Spleen (tissue), 11 donors: ENCODE results near the gene SYNPR. TPM values are rescaled to one million over a fixed set of nuclear protein-coding genes. Genes with fewer than 3 reads are reported as not detected.

ENCODE experiments used
- DNase-seq: peaks from one replicate; pipeline ENCODE4 v3.0.0-alpha.2; 2020
- H3K27ac ChIP-seq, 8 donors: fragments of 200-600 bp; sonication (generic) in 7 of 8; 1 replicate in 4 of 8; 2 replicates in 4 of 8; pipeline versions ENCODE4 v1.5.0 to v1.8.0; 2016 to 2021; ENCODE audit warnings: inconsistent platforms in 4 of 8, mild to moderate bottlenecking in 4 of 8, moderate library complexity in 1 of 8
- H3K27me3 ChIP-seq, 7 donors: fragments of 200-600 bp; sonication (generic) in 6 of 7; replicated peaks in 1 of 7; 1 replicate in 4 of 7; 2 replicates in 3 of 7; pipeline versions ENCODE4 v1.5.0 to v1.8.0; 2016 to 2021; ENCODE audit warnings: inconsistent platforms in 3 of 7, mild to moderate bottlenecking in 1 of 7
- H3K36me3 ChIP-seq, 6 donors: fragments of 200-600 bp; sonication (generic) in 5 of 6; 1 replicate in 4 of 6; 2 replicates in 2 of 6; pipeline versions ENCODE4 v1.5.0 to v1.8.0; 2016 to 2021; ENCODE audit warnings: inconsistent platforms in 2 of 6
- H3K4me1 ChIP-seq, 6 donors: fragments of 200-600 bp; sonication (generic) in 5 of 6; 1 replicate in 3 of 6; 2 replicates in 3 of 6; pipeline versions ENCODE4 v1.5.0 to v1.8.0; 2016 to 2021; ENCODE audit warnings: inconsistent platforms in 3 of 6
- H3K4me3 ChIP-seq, 8 donors: fragments of 200-600 bp; sonication (generic) in 7 of 8; 1 replicate in 4 of 8; 2 replicates in 4 of 8; pipeline versions ENCODE4 v1.5.0 to v1.8.0; 2016 to 2021; ENCODE audit warnings: inconsistent platforms in 4 of 8, mild to moderate bottlenecking in 4 of 8, moderate library complexity in 2 of 8
- H3K9me3 ChIP-seq, 8 donors: fragments of 200-600 bp; sonication (generic) in 7 of 8; 1 replicate in 4 of 8; 2 replicates in 4 of 8; pipeline versions ENCODE4 v1.5.0 to v1.8.0; 2016 to 2021; ENCODE audit warnings: inconsistent platforms in 4 of 8
- POLR2A ChIP-seq, 3 donors: fragments of 450-650 bp; IDR thresholded peaks; one replicate each; pipeline ENCODE4 v1.5.1; 2017; ENCODE audit warnings: antibody characterized with exemption in 3 of 3, mild to moderate bottlenecking in 1 of 3
- POLR2AphosphoS5 ChIP-seq, 3 donors: sonication (generic); formaldehyde crosslinking; IDR thresholded peaks; one replicate each; pipeline ENCODE4 v1.5.1; 2017; ENCODE audit warnings: antibody characterized with exemption in 3 of 3
- WGBS, 5 donors: extraction: QIAGEN DNeasy Blood & Tissue Kit in 3 of 5; methylation state at CpG; one replicate each; pipeline versions ENCODE4 v1.1.5 to v1.1.7; 2013 to 2018; 5-methylcytosine and 5-hydroxymethylcytosine counted together
- intact Hi-C: fragments of 100-400 bp; cut with DNase I; formaldehyde crosslinking; loops from one replicate; pipeline ENCODE4 v1.15.0; 2023; ENCODE audit warnings: low total_unique reads
- polyA plus RNA-seq, 3 donors: library from polyadenylated mRNA; stranded (reverse); fragments of 200-250 nt; gene quantifications; one replicate each; pipeline ENCODE4 v1.2.1, GENCODE V29; 2013
- total RNA-seq, 7 donors: library from RNA; depleted of rRNA in 3 of 7; stranded (reverse); fragments of >200 nt in 3 of 7; fragmentation: NEBNext Ultra II Directional in 4 of 7; extraction: Animal tissue kit (Norgen Biotek cat#: 25700) in 4 of 7; gene quantifications; one replicate each; pipeline versions ENCODE4 v1.1.0 to v1.2.1, GENCODE V29; 2016 to 2021
- TF ChIP-seq, protein P1 (sequence below), 11 experiments: fragments of 200-600 bp in 7 of 11; fragments of 450-650 bp in 4 of 11; sonication (generic) in 4 of 11; IDR thresholded peaks in 8 of 11; conservative IDR thresholded peaks in 3 of 11; 1 replicate in 7 of 11; 2 replicates in 4 of 11; pipeline versions ENCODE4 v1.4.0 to v1.8.0; 2016 to 2021; ENCODE audit warnings: antibody characterized with exemption in 11 of 11, inconsistent platforms in 4 of 11, mild to moderate bottlenecking in 1 of 11
- donor health status: healthy with polysubstance abuse.
- donor health status: DM: no; HTN: no; CAD: no; lungs with moderate emphysema.
- donor health status: DM: no; HTN: no; CAD: no.
- donor health status: Bipolar disorder and iron deficiency.
- donor health status: healthy.
- donor health status: DM: no; HTN: no; CAD: no.
- donor health status: DM: yes; HTN: yes; CAD: no.

SYNPR gene
- total and polyA plus RNA-seq, 10 donors, result not detected

DNA sequence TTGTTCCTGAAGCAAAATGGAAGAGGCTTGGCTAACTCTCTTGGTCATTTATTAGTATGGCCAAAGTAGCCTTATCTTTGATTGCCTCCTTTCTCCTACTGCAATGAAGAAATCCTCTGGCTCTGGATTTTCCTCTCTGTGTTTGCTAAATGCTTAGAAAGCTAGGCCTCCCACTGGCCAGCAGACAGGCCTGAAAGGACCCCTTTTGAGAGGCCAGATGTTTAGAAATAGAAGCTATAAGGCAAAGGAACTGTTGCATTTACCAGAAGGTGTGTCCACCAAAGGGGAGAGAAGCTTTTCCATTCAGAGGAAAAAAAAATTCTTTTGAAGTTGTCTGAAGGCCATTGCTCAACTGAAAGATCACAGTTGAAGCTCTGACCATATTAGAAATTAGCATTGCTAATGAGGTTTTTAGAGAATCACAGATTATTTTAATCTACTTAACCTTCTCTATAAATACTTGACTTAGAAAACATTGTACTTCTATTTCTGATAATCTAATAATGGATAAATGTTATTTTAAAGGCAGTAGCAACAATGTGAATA is 160.8 kb downstream of the SYNPR start:
- H3K9me3 ChIP-seq, result no peaks in the 10 kb centered on the region
- DNase-seq, result no peak
- TF ChIP-seq, protein P1, sequence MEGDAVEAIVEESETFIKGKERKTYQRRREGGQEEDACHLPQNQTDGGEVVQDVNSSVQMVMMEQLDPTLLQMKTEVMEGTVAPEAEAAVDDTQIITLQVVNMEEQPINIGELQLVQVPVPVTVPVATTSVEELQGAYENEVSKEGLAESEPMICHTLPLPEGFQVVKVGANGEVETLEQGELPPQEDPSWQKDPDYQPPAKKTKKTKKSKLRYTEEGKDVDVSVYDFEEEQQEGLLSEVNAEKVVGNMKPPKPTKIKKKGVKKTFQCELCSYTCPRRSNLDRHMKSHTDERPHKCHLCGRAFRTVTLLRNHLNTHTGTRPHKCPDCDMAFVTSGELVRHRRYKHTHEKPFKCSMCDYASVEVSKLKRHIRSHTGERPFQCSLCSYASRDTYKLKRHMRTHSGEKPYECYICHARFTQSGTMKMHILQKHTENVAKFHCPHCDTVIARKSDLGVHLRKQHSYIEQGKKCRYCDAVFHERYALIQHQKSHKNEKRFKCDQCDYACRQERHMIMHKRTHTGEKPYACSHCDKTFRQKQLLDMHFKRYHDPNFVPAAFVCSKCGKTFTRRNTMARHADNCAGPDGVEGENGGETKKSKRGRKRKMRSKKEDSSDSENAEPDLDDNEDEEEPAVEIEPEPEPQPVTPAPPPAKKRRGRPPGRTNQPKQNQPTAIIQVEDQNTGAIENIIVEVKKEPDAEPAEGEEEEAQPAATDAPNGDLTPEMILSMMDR (IDR thresholded peaks at IDR 0.05 in 8 of 11, conservative IDR thresholded peaks at IDR 0.05 in 3 of 11), result no peak
- TF ChIP-seq POLR2A (IDR thresholded peaks at IDR 0.05), result no peak
- no peak for TF ChIP-seq POLR2AphosphoS5 (IDR thresholded peaks at IDR 0.05)
- intact Hi-C loops, result no loop called here
- no peak overlapping the region for H3K27ac ChIP-seq
- H3K4me1 ChIP-seq, result no peaks in the 10 kb centered on the region
- H3K36me3 ChIP-seq, result no peaks in the 10 kb centered on the region
- H3K4me3 ChIP-seq, result no peak overlapping the region
- H3K27me3 ChIP-seq, result no peaks in the 10 kb centered on the region

DNA sequence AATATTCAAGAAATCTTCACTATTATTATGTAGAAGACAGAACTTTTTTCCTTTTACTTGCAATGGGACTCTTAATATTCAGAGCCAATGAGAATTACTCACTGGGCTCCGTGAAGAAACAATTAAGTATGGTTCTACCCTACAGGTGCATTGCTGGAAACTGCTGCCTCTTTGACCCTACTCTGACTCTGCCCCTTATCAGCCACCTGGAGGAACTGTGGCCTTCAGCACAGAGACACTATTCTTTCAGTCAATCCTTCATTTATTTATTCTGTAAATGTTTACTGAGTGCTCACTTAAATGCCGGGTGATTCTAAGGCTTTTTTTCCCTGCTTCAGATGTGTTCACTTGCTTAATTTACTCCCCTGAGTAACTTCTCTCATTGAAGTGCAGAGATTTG is 163.2 kb downstream of the SYNPR start:
- no peak overlapping the region for H3K27ac ChIP-seq
- no peaks in the 10 kb centered on the region for H3K4me1 ChIP-seq
- 57 to 64% (median 59%) methylated on average over 2 of the region's 2 CpGs for WGBS, 5 donors
- no peak for DNase-seq
- H3K4me3 ChIP-seq, result no peak overlapping the region
- no peak for TF ChIP-seq POLR2AphosphoS5 (IDR thresholded peaks at IDR 0.05)
- TF ChIP-seq POLR2A (IDR thresholded peaks at IDR 0.05), result no peak
- TF ChIP-seq, protein P1 (IDR thresholded peaks at IDR 0.05 in 8 of 11, conservative IDR thresholded peaks at IDR 0.05 in 3 of 11), result no peak
- H3K27me3 ChIP-seq, result no peaks in the 10 kb centered on the region
- H3K9me3 ChIP-seq, result no peaks in the 10 kb centered on the region
- intact Hi-C loops, result no loop called here
- H3K36me3 ChIP-seq, result no peaks in the 10 kb centered on the region

DNA sequence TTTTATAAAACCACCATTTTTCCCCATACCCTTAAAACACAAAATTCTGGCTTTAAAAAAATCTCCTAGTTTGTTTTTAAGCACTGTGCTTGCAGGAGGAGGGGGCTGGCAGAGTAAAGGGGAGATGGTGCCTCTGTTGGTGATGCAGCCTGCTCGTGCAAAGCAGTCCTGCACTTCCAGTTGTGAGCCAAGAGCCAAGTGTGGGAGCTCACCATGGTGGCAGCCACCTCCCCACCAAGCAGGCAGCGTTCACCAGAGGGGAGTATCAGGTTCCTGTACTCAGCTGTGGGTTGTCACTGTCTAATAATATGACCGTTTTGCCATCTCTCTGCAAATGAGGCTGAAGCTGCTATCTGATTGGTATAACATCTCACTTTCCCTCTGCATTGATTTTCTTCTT is 164.8 kb downstream of the SYNPR start:
- H3K4me1 ChIP-seq, result no peaks in the 10 kb centered on the region
- no peak overlapping the region for H3K4me3 ChIP-seq
- 9 to 21% (median 15%) methylated on average over 3 of the region's 3 CpGs for WGBS, 5 donors
- TF ChIP-seq POLR2A (IDR thresholded peaks at IDR 0.05) (no peak), POLR2AphosphoS5 (IDR thresholded peaks at IDR 0.05) (no peak)
- TF ChIP-seq, protein P1 (IDR thresholded peaks at IDR 0.05 in 8 of 11, conservative IDR thresholded peaks at IDR 0.05 in 3 of 11), result no peak
- no peak overlapping the region for H3K27ac ChIP-seq
- DNase-seq, result no peak
- no peaks in the 10 kb centered on the region for H3K36me3 ChIP-seq
- no peaks in the 10 kb centered on the region for H3K27me3 ChIP-seq
- H3K9me3 ChIP-seq, result no peaks in the 10 kb centered on the region
- intact Hi-C loops, result no loop called here

DNA sequence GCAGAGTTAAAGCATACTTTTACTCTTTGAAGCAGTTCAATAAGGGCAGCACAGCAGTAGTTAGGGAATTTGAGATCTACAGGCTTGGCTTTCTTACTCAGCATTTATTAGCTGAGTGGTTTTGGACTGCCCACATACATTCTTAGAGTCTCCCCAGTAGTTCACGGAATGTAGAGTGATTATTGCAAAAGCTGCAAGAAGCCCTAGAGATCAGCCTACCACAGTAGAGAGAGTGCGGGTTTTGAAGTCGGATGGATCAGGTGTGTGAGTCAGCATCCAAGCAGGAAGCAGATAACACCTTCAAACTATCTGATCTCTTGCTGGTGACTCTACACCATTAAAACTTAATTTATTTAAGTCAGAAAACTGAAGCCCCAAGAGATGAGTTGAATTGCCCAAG is 171.9 kb downstream of the SYNPR start:
- Histone ChIP-seq H3K27me3 (no peaks in the 10 kb centered on the region), H3K27ac (no peak overlapping the region), H3K4me3 (no peak overlapping the region), H3K36me3 (no peaks in the 10 kb centered on the region), H3K9me3 (no peaks in the 10 kb centered on the region), H3K4me1 (no peaks in the 10 kb centered on the region)
- whole genome bisulfite sequencing, 5 donors, result 68 to 96% (median 79%) methylated on average over 3 of the region's 3 CpGs
- TF ChIP-seq POLR2AphosphoS5 (IDR thresholded peaks at IDR 0.05) (no peak), POLR2A (IDR thresholded peaks at IDR 0.05) (no peak)
- TF ChIP-seq, protein P1 (IDR thresholded peaks at IDR 0.05 in 8 of 11, conservative IDR thresholded peaks at IDR 0.05 in 3 of 11), result no peak
- intact Hi-C loops, result no loop called here
- no peak for DNase-seq
